OCI-LY7 (cell line): ENCODE results near the gene CEACAM18. TPM values are rescaled to one million over a fixed set of nuclear protein-coding genes. Genes with fewer than 3 reads are reported as not detected.

ENCODE experiments used
- BruUV-seq: library from RNA; stranded (reverse); fragments of 400-500 nt; replicated peaks from 2 replicates; lab custom pipeline; 2021; lab: Mats Ljungman, UMichigan
- CTCF ChIA-PET: fragments of 300-600 bp; sonication (Branson Sonifier 250); formaldehyde crosslinking; loops from one replicate; lab custom pipeline; 2022; ENCODE audit warnings: antibody characterized with exemption; ENCODE audit not compliant: unreplicated experiment; lab: Charles Lee
- POLR2A ChIA-PET: fragments of 300-600 bp; sonication (Branson Sonifier 250); formaldehyde crosslinking; loops from one replicate; lab custom pipeline; 2022; ENCODE audit warnings: antibody characterized with exemption; lab: Charles Lee
- DNase-seq: peaks from one replicate; pipeline ENCODE4 v3.0.0-alpha.2; 2015; ENCODE audit warnings: low spot score
- H2AFZ ChIP-seq: fragments of 200-600 bp; sonication (generic), shearing (Covaris generic); 2 replicates; pipeline ENCODE4 v1.6.1; 2014; ENCODE audit warnings: mild to moderate bottlenecking, antibody characterized with exemption, low read length, moderate library complexity
- H3K27ac ChIP-seq: fragments of 200-600 bp; sonication (generic); 2 replicates; pipeline ENCODE4 v1.5.1; 2014; ENCODE audit warnings: mixed run types, low read depth, mild to moderate bottlenecking, moderate library complexity, low read length, inconsistent platforms; ENCODE audit not compliant: poor library complexity, severe bottlenecking
- H3K36me3 ChIP-seq: fragments of 200-600 bp; sonication (generic); 2 replicates; pipeline ENCODE4 v1.6.1; 2014; ENCODE audit warnings: mild to moderate bottlenecking, antibody characterized with exemption, low read length, moderate library complexity, mixed read lengths; ENCODE audit not compliant: insufficient read depth
- H3K4me1 ChIP-seq: fragments of 200-600 bp; sonication (generic); 2 replicates; pipeline ENCODE4 v1.5.1; 2014; ENCODE audit warnings: mild to moderate bottlenecking, low read length; ENCODE audit not compliant: insufficient read depth, poor library complexity, severe bottlenecking
- H3K4me2 ChIP-seq: fragments of 200-600 bp; sonication (generic); 2 replicates; pipeline ENCODE4 v1.6.1; 2014; ENCODE audit warnings: mild to moderate bottlenecking, low read length
- H3K4me3 ChIP-seq: fragments of 200-600 bp; sonication (generic); 2 replicates; pipeline ENCODE4 v1.5.1; 2014; ENCODE audit warnings: mild to moderate bottlenecking, low read depth, low read length; ENCODE audit not compliant: poor library complexity, severe bottlenecking
- H3K79me2 ChIP-seq: fragments of 200-600 bp; sonication (generic); 2 replicates; pipeline ENCODE4 v1.6.1; 2016; ENCODE audit warnings: low read depth, mild to moderate bottlenecking, low read length, moderate library complexity, mixed read lengths; ENCODE audit not compliant: insufficient read depth
- H3K9me2 ChIP-seq: fragments of 200-600 bp; sonication (generic); 2 replicates; pipeline ENCODE4 v1.6.1; 2016; ENCODE audit warnings: mild to moderate bottlenecking, low read length, mixed read lengths; ENCODE audit not compliant: insufficient read depth
- H3K9me3 ChIP-seq: fragments of 200-600 bp; sonication (generic); 2 replicates; pipeline ENCODE4 v1.6.1; 2014; ENCODE audit warnings: mild to moderate bottlenecking, mixed run types, low read length, mixed read lengths
- H4K20me1 ChIP-seq: fragments of 200-600 bp; sonication (generic); 2 replicates; pipeline ENCODE4 v1.6.1; 2014; ENCODE audit warnings: mild to moderate bottlenecking, antibody characterized with exemption, low read length, moderate library complexity, mixed read lengths; ENCODE audit not compliant: insufficient read depth
- EZH2phosphoT487 ChIP-seq: fragments of 200-600 bp; sonication (generic); IDR thresholded peaks from 2 replicates; pipeline ENCODE4 v1.6.1; 2018; ENCODE audit warnings: low read depth, borderline replicate concordance, mild to moderate bottlenecking, mixed run types, antibody characterized with exemption, low read length, moderate library complexity, mixed read lengths
- intact Hi-C: fragments of 100-400 bp; cut with micrococcal nuclease; formaldehyde crosslinking; loops from one replicate; pipeline ENCODE4 v1.10.0; 2022; ENCODE audit not compliant: unreplicated experiment
- total RNA-seq, 2 experiments: library from RNA; depleted of rRNA in 1 of 2; stranded (reverse); fragments of >200 nt in 1 of 2; shearing (Covaris generic) in 1 of 2; gene quantifications; 2 replicates each; pipeline ENCODE4 v1.2.3, GENCODE V29; 2014 to 2022
- TF ChIP-seq, protein P1 (sequence below): fragments of 200-600 bp; sonication (generic); conservative IDR thresholded peaks from 2 replicates; pipeline ENCODE4 v1.5.1; 2014; ENCODE audit warnings: mild to moderate bottlenecking, antibody characterized with exemption, low read length, moderate library complexity, mixed read lengths

Gene CEACAM18
- total RNA-seq, 2 experiments from 2014 or later: not detected

DNA sequence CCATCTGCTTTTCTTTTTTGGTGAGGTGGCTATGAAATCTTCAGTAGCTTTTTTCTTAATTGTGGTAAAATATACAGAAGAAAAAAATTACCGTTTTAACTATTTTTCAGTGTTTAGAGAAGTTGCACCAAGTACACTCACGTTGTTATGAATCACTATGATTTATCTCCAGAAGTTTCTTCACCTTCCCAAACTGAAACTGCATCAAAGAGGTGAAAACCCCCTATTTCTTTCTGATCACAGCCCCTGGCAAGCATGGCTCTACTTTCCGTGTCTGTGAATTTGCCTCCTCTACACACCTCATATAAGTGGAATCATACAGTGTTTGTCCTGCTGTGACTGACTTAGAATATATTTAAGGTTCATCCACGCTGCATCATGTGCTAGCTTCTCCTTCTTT lies 45.3 kb upstream of the CEACAM18 start:
- Histone ChIP-seq H3K4me2 (no peak overlapping the region), H3K79me2 (no peaks in the 10 kb centered on the region), H3K4me3 (no peak overlapping the region), H3K27ac (no peak overlapping the region), H3K9me3 (no peaks in the 10 kb centered on the region), H3K4me1 (no peaks in the 10 kb centered on the region), H3K36me3 (no peaks in the 10 kb centered on the region), H3K9me2 (no peaks in the 10 kb centered on the region), H4K20me1 (no peaks in the 10 kb centered on the region), H2AFZ (no peak overlapping the region)
- BruUV-seq: no TSS peak
- no peak for DNase-seq
- ChIA-PET POLR2A (no interaction called here), CTCF (no interaction called here)
- intact Hi-C loops: no loop called here
- TF ChIP-seq EZH2phosphoT487: no peak
- TF ChIP-seq, protein P1, sequence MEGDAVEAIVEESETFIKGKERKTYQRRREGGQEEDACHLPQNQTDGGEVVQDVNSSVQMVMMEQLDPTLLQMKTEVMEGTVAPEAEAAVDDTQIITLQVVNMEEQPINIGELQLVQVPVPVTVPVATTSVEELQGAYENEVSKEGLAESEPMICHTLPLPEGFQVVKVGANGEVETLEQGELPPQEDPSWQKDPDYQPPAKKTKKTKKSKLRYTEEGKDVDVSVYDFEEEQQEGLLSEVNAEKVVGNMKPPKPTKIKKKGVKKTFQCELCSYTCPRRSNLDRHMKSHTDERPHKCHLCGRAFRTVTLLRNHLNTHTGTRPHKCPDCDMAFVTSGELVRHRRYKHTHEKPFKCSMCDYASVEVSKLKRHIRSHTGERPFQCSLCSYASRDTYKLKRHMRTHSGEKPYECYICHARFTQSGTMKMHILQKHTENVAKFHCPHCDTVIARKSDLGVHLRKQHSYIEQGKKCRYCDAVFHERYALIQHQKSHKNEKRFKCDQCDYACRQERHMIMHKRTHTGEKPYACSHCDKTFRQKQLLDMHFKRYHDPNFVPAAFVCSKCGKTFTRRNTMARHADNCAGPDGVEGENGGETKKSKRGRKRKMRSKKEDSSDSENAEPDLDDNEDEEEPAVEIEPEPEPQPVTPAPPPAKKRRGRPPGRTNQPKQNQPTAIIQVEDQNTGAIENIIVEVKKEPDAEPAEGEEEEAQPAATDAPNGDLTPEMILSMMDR: no peak

DNA sequence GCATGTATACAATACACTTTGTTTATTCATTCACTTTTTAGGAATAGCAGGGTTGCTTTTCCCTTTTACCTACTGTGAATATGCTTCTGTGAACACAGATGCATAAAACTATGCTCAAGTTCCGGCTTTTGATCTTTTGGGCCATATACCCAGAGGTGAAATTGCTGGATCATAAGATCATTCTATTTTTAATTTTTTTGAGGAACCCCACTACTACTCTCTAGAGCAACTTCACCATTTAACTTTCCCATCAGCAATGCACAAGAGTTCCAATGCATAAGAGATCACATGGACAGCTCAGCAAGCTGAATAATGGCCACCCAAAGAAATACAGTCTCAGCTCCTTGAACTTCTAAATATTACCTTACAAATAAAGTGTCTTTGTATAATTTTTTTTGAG lies 43.9 kb upstream of the CEACAM18 start:
- H3K4me1 ChIP-seq: no peaks in the 10 kb centered on the region
- intact Hi-C loops: no loop called here
- H3K36me3 ChIP-seq: no peaks in the 10 kb centered on the region
- no peaks in the 10 kb centered on the region for H3K9me3 ChIP-seq
- H3K4me2 ChIP-seq: no peak overlapping the region
- H3K9me2 ChIP-seq: no peaks in the 10 kb centered on the region
- no peak for DNase-seq
- POLR2A ChIA-PET: no interaction called here
- H3K79me2 ChIP-seq: no peaks in the 10 kb centered on the region
- TF ChIP-seq, protein P1: no peak
- TF ChIP-seq EZH2phosphoT487: no peak
- CTCF ChIA-PET: no interaction called here
- no peak overlapping the region for H3K4me3 ChIP-seq
- no peak overlapping the region for H3K27ac ChIP-seq
- H2AFZ ChIP-seq: no peak overlapping the region
- BruUV-seq: no TSS peak
- H4K20me1 ChIP-seq: no peaks in the 10 kb centered on the region

DNA sequence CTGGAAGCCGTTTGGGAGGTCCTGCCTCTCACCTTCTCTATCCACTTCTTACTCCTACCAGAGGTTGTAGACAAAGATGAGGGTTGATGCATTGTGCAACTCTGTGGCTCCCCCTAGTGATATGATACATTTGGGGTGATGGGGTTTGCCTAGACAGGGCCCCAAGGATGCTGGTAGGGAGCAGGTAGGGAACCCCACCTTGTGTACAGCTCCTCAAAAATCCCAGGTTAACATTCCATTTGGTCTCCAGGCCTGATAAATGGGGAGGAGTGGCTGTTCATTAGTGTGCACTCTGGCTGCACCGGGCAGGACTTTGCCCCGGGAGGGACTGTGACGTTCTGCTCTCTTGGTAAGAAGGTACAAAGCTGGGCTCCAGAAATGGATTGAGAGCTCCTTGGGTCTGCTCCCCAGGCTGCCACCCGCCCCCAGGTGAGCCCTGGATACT lies 39.3 kb upstream of the CEACAM18 start:
- POLR2A ChIA-PET: no interaction called here
- TF ChIP-seq, protein P1: peak; percentile 84
- no peak for TF ChIP-seq EZH2phosphoT487

More for the DNA sequence above, 39.3 kb upstream of the CEACAM18 start:
- peaks cover 18% of the 10 kb centered on the region for H3K4me1 ChIP-seq
- no peak overlapping the region for H2AFZ ChIP-seq
- H3K36me3 ChIP-seq: no peaks in the 10 kb centered on the region
- no peak overlapping the region for H3K4me2 ChIP-seq
- intact Hi-C loops: loop anchor here (1.0 to 2.0 kb wide), 2 partner anchors 22 to 100 kb away; partner anchors contain the start of gene SIGLEC10
- no peak overlapping the region for H3K4me3 ChIP-seq
- no TSS peak for BruUV-seq
- H3K9me3 ChIP-seq: no peaks in the 10 kb centered on the region
- H3K27ac ChIP-seq: no peak overlapping the region
- no peaks in the 10 kb centered on the region for H3K79me2 ChIP-seq
- H3K9me2 ChIP-seq: no peaks in the 10 kb centered on the region
- no peaks in the 10 kb centered on the region for H4K20me1 ChIP-seq
- peak; percentile 58 for DNase-seq
- CTCF ChIA-PET: no interaction called here
